SK-N-SH (cell line): ENCODE data around the gene GPC5.

Experiments
- TF ChIP-seq, protein P1 (sequence below): fragments of 200-600 bp; sonication (generic); IDR thresholded peaks from 2 replicates; pipeline ENCODE4 v1.6.1; 2017; ENCODE audit warnings: antibody characterized with exemption, mild to moderate bottlenecking, moderate library complexity
- TF ChIP-seq, protein P2 (sequence below): IDR thresholded peaks from 2 replicates; pipeline ENCODE4 v1.4.0; 2012; ENCODE audit warnings: low read depth

DNA sequence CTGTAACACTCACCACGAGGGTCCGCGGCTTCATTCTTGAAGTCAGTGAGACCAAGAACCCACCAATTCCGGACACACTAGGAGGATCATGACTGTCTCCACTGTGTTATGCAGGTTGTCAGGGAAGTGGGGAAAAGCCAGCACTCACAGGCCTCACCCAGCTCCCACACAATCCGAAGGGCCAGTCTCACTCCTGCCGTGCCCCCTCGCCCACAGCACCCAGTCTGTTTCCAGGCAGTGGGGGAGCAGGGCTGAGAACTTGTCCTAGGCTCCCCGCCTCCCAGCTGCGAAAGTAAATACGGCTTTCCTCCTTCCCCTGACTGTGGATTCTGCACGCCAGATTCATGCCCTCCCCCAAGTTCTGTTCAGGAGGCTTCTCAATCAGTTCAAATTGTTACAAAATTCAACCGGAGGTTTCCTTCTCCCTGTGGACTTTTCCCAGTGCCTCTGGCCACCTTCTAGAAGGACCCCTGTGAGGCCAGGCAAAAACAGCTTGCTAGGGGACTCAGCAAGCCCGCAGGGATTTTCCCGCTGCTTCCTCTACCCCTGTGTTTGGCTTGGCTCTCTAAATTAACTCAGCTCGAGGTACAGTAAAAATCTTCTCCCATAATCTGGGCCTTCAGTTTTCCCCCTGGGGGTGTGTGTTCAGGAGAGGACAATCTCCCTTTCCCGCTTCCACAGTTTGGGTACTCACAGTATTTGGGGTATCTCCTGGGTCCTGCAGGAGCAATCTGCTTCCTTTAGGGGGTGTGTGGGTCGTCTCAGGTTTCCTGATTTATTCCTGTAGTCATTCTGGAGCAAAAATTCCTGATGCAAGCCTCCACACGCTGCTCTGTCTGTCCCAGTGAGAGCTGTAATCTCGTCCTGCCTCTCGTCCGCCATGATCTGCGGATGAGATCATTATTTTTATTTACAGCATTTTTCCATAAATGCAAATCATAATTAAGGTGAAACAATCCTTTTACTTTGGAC lies 899.8 kb downstream of the GPC5 start:
- TF ChIP-seq, protein P1, sequence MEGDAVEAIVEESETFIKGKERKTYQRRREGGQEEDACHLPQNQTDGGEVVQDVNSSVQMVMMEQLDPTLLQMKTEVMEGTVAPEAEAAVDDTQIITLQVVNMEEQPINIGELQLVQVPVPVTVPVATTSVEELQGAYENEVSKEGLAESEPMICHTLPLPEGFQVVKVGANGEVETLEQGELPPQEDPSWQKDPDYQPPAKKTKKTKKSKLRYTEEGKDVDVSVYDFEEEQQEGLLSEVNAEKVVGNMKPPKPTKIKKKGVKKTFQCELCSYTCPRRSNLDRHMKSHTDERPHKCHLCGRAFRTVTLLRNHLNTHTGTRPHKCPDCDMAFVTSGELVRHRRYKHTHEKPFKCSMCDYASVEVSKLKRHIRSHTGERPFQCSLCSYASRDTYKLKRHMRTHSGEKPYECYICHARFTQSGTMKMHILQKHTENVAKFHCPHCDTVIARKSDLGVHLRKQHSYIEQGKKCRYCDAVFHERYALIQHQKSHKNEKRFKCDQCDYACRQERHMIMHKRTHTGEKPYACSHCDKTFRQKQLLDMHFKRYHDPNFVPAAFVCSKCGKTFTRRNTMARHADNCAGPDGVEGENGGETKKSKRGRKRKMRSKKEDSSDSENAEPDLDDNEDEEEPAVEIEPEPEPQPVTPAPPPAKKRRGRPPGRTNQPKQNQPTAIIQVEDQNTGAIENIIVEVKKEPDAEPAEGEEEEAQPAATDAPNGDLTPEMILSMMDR = no peak
- TF ChIP-seq, protein P2, sequence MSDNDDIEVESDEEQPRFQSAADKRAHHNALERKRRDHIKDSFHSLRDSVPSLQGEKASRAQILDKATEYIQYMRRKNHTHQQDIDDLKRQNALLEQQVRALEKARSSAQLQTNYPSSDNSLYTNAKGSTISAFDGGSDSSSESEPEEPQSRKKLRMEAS = no peak
